ENCODE results near the gene MAB21L4.

MAB21L4 gene

GRCh38 chr2:240898731-240899467 is 2.9 kb upstream of the MAB21L4 start:
- Mint-ChIP-seq H3K27ac (no peak overlapping the region), H3K9me3 (no peaks in the 10 kb centered on the region), H3K4me3 (no peak overlapping the region), H3K27me3 (peaks cover 14 to 56% of the 10 kb centered on the region in 2 donors), H3K4me1 (ENCODE audit: low read depth in 2 of 2) (no peaks in the 10 kb centered on the region), H3K36me3 (ENCODE audit: insufficient read depth) (no peaks in the 10 kb centered on the region)
- DNase-seq (no peak), ATAC-seq (replicated peaks) (no peak)

GRCh38 chr2:240898108-240898730 is 2.3 kb upstream of the MAB21L4 start:
- no peak for ATAC-seq (replicated peaks)
- DNase-seq, result no peak
- Mint-ChIP-seq H3K27me3 (peaks cover 14 to 49% of the 10 kb centered on the region in 2 donors), H3K4me1 (ENCODE audit: low read depth in 2 of 2) (peaks cover 0 to 3% of the 10 kb centered on the region in 2 donors), H3K36me3 (ENCODE audit: insufficient read depth) (no peaks in the 10 kb centered on the region), H3K9me3 (no peaks in the 10 kb centered on the region), H3K4me3 (no peak overlapping the region), H3K27ac (no peak overlapping the region)

GRCh38 chr2:240896871-240897692 is 1.1 kb upstream of the MAB21L4 start:
- Mint-ChIP-seq H3K4me3 (no peak overlapping the region), H3K9me3 (no peaks in the 10 kb centered on the region), H3K27me3 (peaks cover 9 to 39% of the 10 kb centered on the region in 2 donors), H3K4me1 (ENCODE audit: low read depth in 2 of 2) (peaks cover 0 to 3% of the 10 kb centered on the region in 2 donors), H3K36me3 (ENCODE audit: insufficient read depth) (no peaks in the 10 kb centered on the region), H3K27ac (no peak overlapping the region)
- DNase-seq, result no peak
- no peak for ATAC-seq (replicated peaks)

- peaks cover 9 to 36% of the 10 kb centered on the region in 2 donors for H3K27me3 Mint-ChIP-seq
- ATAC-seq (replicated peaks) (no peak), DNase-seq (no peak)
- peaks cover 0 to 3% of the 10 kb centered on the region in 2 donors for H3K4me1 Mint-ChIP-seq (ENCODE audit: low read depth in 2 of 2)
- H3K9me3 Mint-ChIP-seq, result no peaks in the 10 kb centered on the region
- H3K4me3 Mint-ChIP-seq, result no peak overlapping the region
- no peaks in the 10 kb centered on the region for H3K36me3 Mint-ChIP-seq (ENCODE audit: insufficient read depth)
- H3K27ac Mint-ChIP-seq, result no peak overlapping the region
These were observed 438 bp upstream of the MAB21L4 start for GRCh38 chr2:240896394-240896793.

- H3K36me3 Mint-ChIP-seq (ENCODE audit: insufficient read depth), result no peaks in the 10 kb centered on the region
- H3K27ac Mint-ChIP-seq, result no peak overlapping the region
- peaks cover 0 to 3% of the 10 kb centered on the region in 2 donors for H3K4me1 Mint-ChIP-seq (ENCODE audit: low read depth in 2 of 2)
- ATAC-seq (replicated peaks) (no peak), DNase-seq (no peak)
- H3K27me3 Mint-ChIP-seq, result peaks cover 9 to 26% of the 10 kb centered on the region in 2 donors
- H3K4me3 Mint-ChIP-seq, result no peak overlapping the region
- no peaks in the 10 kb centered on the region for H3K9me3 Mint-ChIP-seq
These were observed 959 bp downstream of the MAB21L4 start for GRCh38 chr2:240894836-240895558.

- no peak for DNase-seq
- no peak overlapping the region for H3K4me3 Mint-ChIP-seq
- no peaks in the 10 kb centered on the region for H3K9me3 Mint-ChIP-seq
- H3K4me1 Mint-ChIP-seq (ENCODE audit: low read depth in 2 of 2), result peaks cover 0 to 3% of the 10 kb centered on the region in 2 donors
- ATAC-seq (replicated peaks), result no peak
- H3K27ac Mint-ChIP-seq, result peak overlapping the region in 1 of 2 donors; percentile 38
- H3K36me3 Mint-ChIP-seq (ENCODE audit: insufficient read depth), result no peaks in the 10 kb centered on the region
- peaks cover 9 to 19% of the 10 kb centered on the region in 2 donors for H3K27me3 Mint-ChIP-seq
These were observed 1.9 kb downstream of the MAB21L4 start for GRCh38 chr2:240894006-240894405.

GRCh38 chr2:240893363-240893844 is 2.6 kb downstream of the MAB21L4 start:
- H3K9me3 Mint-ChIP-seq, result no peaks in the 10 kb centered on the region
- peak; percentile 39 for ATAC-seq (replicated peaks)
- H3K27ac Mint-ChIP-seq, result peak overlapping the region in 1 of 2 donors; percentile 38
- H3K27me3 Mint-ChIP-seq, result peaks cover 9 to 13% of the 10 kb centered on the region in 2 donors
- DNase-seq, result no peak
- no peak overlapping the region for H3K4me3 Mint-ChIP-seq
- H3K36me3 Mint-ChIP-seq (ENCODE audit: insufficient read depth), result no peaks in the 10 kb centered on the region
- H3K4me1 Mint-ChIP-seq (ENCODE audit: low read depth in 2 of 2), result peaks cover 0 to 3% of the 10 kb centered on the region in 2 donors

GRCh38 chr2:240892925-240893324 is 3.0 kb downstream of the MAB21L4 start:
- Mint-ChIP-seq H3K36me3 (ENCODE audit: insufficient read depth) (no peaks in the 10 kb centered on the region), H3K9me3 (no peaks in the 10 kb centered on the region), H3K27me3 (peaks cover 7 to 8% of the 10 kb centered on the region in 2 donors), H3K4me3 (no peak overlapping the region), H3K4me1 (ENCODE audit: low read depth in 2 of 2) (peaks cover 0 to 3% of the 10 kb centered on the region in 2 donors), H3K27ac (no peak overlapping the region)
- ATAC-seq (replicated peaks) (no peak), DNase-seq (no peak)

- H3K27me3 Mint-ChIP-seq, result peaks cover 2% of the 10 kb centered on the region in 2 donors
- no peaks in the 10 kb centered on the region for H3K9me3 Mint-ChIP-seq
- ATAC-seq (replicated peaks), result no peak
- H3K27ac Mint-ChIP-seq, result no peak overlapping the region
- H3K4me1 Mint-ChIP-seq (ENCODE audit: low read depth in 2 of 2), result peaks cover 0 to 3% of the 10 kb centered on the region in 2 donors
- no peaks in the 10 kb centered on the region for H3K36me3 Mint-ChIP-seq (ENCODE audit: insufficient read depth)
- H3K4me3 Mint-ChIP-seq, result no peak overlapping the region
- no peak for DNase-seq
These were observed 3.6 kb downstream of the MAB21L4 start for GRCh38 chr2:240892356-240892755.

- no peaks in the 10 kb centered on the region for H3K36me3 Mint-ChIP-seq (ENCODE audit: insufficient read depth)
- H3K4me3 Mint-ChIP-seq, result no peak overlapping the region
- H3K27ac Mint-ChIP-seq, result no peak overlapping the region
- H3K9me3 Mint-ChIP-seq, result no peaks in the 10 kb centered on the region
- DNase-seq (no peak), ATAC-seq (replicated peaks) (no peak)
- no peaks in the 10 kb centered on the region for H3K27me3 Mint-ChIP-seq
- H3K4me1 Mint-ChIP-seq (ENCODE audit: low read depth in 2 of 2), result peaks cover 0 to 3% of the 10 kb centered on the region in 2 donors
These were observed 4.2 kb downstream of the MAB21L4 start for GRCh38 chr2:240891492-240892340.

- no peak for DNase-seq
- no peak overlapping the region for H3K4me3 Mint-ChIP-seq
- ATAC-seq (replicated peaks), result no peak
- no peak overlapping the region for H3K27ac Mint-ChIP-seq
- no peaks in the 10 kb centered on the region for H3K9me3 Mint-ChIP-seq
- H3K36me3 Mint-ChIP-seq (ENCODE audit: insufficient read depth), result no peaks in the 10 kb centered on the region
- peaks cover 0 to 3% of the 10 kb centered on the region in 2 donors for H3K4me1 Mint-ChIP-seq (ENCODE audit: low read depth in 2 of 2)
- no peaks in the 10 kb centered on the region for H3K27me3 Mint-ChIP-seq
These were observed 5.3 kb downstream of the MAB21L4 start for GRCh38 chr2:240890691-240891090.

Measured in effector memory CD8-positive, alpha-beta T cell (primary cell).